GM18502 (cell line): ENCODE results near the gene TTLL11.

Experiments used
- ATAC-seq: cut with Tn5 transposase; IDR thresholded peaks from one replicate; pipeline ENCODE4 v1.9.1; 2021; ENCODE audit warnings: mild to moderate bottlenecking; ENCODE audit not compliant: unreplicated experiment, poor library complexity

Gene TTLL11

DNA sequence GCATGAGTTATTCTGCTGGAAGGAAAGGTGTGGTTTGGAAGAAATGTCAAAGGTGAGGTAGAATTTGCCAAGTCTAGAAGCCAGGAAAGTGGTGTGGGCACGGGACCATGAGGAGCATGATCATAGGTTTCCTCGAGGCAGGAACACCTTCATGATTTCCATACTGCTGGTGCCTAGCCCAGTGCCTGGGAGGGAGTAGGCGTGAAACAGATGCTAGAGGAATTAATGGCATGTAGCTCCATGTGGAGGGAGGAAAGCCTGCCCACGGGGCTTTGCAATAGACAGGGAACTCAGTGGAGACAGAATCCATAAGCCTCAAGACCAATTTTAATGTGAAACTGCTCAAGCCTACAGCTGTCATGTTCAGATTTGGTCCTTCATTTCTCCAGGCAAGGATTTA lies 35.1 kb downstream of the TTLL11 start:
- no peak for ATAC-seq

GRCh38 chr9:122057211-122057610 lies 35.9 kb downstream of the TTLL11 start:
- no peak for ATAC-seq

DNA sequence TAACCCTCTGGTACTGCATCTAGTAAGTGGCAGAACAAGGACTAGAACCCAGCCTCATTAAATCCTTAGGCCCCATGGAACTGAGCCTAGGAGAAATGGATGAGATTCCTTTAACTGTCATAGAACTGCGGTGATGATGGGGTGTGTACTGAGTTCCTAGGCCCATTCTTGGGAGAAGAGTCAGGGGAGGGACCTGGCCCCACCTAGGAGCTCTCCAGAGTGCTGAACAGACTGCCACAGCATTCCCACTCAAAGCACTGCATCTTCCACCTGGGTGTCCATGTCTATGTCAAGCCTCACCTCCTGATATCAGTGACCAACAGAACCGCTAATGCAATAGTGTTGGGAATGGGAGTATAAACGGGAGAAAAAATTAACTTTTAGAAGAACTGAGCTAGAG lies 36.6 kb downstream of the TTLL11 start:
- ATAC-seq: no peak

GRCh38 chr9:122055701-122056100 lies 37.4 kb downstream of the TTLL11 start:
- no peak for ATAC-seq

DNA sequence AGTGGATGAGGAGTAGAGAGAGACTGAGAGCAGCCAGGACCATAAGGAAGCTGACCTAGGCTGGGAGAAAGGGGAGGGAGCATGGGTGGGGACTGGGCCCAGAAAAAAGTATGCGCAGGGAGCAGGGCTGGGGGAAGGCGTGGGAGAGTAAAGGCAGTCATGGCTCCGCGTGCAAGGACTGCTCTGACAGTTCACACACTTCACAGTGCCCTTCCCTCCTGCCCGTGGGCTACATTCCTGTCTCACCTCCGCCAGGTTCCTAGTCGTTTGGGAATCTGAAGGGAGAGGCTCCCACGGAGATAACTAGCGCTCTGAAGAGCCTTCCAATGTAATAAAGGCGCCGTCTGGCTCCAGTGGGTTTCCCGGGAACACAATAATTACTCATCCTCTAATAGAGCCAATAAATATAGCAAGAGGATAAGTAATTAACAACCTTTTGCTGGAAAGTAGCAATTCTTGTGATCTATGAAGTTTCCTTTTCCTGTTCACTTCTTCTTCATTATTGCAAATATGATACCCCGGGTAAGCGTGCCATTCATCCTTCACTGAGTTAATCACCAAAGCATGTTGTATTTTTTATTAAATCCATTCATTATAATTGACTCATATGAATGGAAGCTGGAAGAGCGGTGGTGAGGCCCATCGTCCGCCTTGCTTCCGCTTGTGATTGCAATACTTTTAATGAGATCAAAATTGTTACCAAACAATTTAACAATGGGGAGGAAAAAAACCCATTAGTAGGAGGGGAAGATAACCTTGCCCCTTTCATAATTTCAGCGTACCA lies 39.3 kb downstream of the TTLL11 start:
- ATAC-seq: no peak

DNA sequence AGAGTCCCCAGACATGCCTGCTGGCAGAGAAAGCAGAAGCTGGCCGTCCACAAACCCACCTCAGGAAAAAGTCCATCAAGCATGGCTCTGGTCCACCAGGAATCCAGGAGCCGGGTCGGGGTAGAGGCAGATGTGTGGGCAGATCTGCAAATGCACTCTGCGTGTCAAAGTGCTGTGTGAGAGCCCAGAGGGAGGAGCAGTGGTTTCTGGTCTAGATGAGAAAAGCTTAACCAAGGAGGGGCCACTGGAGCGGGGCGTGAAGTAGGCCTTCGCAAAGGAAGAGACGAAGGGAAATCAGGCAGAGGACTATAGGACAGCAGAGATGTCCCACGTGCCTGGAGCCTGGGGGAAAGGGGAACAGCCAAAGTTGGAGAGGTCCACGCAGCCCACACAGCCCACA lies 40.0 kb downstream of the TTLL11 start:
- no peak for ATAC-seq

- ATAC-seq: no peak
Observed at GRCh38 chr9:122051351-122052321, 41.5 kb downstream of the TTLL11 start.

- ATAC-seq: no peak
Observed at GRCh38 chr9:122050167-122050566, 42.9 kb downstream of the TTLL11 start.

DNA sequence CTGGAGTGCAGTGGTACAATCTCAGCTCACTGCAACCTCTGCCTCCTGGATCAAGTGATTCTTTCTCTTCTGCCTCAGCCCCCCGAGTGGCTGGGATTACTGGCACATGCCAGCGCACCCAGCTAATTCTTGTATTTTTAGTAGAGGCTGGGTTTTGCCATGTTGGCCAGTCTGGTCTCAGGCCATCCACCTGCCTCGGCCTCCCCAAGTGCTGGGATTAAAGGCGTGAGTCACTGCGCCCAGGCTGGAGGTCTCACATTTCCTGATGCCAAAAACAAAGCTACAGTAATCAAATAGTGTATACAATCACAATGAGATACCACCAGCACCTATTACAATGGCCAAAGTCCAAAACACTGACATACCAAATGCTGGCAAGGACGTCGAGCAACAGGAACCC lies 51.1 kb downstream of the TTLL11 start:
- no peak for ATAC-seq

GRCh38 chr9:122040561-122041242 lies 52.4 kb downstream of the TTLL11 start:
- ATAC-seq: no peak

GRCh38 chr9:122039234-122039633 lies 53.9 kb downstream of the TTLL11 start:
- no peak for ATAC-seq

- ATAC-seq: no peak
Observed at GRCh38 chr9:122036988-122037387, 56.1 kb downstream of the TTLL11 start.

DNA sequence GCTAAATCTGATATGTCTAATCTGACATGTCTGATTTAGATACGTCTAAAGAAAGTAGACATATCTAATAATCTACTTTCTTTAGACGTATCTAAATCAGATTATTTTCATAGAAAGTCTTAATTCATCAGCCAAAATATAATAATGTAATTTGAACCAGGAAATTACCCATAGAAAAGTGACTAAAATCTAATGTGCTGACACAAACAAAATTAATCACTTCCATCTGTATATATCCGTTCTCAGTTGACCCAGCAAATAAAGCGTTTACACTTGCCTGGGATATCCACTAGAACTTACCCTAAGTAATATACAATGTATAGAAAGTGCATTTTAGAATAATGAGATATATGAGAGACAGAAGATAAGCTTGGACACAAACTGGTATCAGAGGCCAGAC lies 56.7 kb downstream of the TTLL11 start:
- no peak for ATAC-seq

DNA sequence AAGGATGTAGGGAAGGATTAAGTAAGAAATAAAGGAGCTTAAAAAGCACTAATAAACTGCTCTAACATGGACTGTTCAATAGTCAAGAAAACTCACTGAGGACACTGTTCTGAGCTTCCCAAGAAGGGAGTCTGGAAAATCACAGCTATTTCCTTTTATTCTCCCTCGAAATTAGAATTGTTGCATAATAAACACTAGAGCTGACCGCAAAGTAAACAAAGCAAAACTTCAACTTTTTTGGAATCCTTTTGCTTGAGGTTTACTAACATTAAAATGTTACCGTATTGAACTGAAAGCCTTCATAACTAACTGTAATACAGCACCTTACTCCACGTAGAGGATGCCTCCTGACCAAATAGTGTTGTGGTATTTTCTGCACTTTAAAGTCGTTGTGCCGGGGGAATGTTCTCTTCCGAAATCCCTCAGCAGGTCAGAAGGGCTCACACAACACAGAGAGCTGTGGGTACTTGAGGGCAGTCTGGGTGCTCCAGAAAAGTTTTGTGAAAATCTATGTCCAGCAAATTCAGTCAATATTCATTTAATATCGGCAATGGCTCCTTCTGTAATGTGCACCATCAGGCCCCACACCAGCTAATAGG lies 59.2 kb downstream of the TTLL11 start:
- no peak for ATAC-seq

- ATAC-seq: no peak
Observed at GRCh38 chr9:122032346-122032745, 60.8 kb downstream of the TTLL11 start.

- ATAC-seq: no peak
Observed at GRCh38 chr9:122031776-122032175, 61.3 kb downstream of the TTLL11 start.

DNA sequence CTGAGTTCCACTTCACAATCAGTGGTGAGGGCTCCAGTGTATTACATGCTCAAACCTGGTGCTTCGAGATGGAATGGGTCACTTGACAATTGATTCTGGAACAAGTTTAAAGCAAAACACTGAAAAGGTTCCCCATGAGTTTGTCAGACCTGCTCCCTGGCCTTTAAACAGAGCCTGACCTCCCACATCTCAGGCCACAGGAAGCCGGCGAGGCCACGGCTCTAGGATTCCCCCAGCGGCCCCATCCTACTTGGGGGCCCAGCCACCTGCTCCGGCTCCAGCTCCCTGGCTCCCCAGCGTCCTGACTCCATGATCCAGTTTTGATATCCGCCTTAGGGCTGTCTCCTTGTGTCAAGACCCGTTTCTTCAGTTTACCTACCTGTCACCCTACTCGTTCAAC lies 62.0 kb downstream of the TTLL11 start:
- no peak for ATAC-seq

- no peak for ATAC-seq
Observed at GRCh38 chr9:122030357-122030756, 62.8 kb downstream of the TTLL11 start.

DNA sequence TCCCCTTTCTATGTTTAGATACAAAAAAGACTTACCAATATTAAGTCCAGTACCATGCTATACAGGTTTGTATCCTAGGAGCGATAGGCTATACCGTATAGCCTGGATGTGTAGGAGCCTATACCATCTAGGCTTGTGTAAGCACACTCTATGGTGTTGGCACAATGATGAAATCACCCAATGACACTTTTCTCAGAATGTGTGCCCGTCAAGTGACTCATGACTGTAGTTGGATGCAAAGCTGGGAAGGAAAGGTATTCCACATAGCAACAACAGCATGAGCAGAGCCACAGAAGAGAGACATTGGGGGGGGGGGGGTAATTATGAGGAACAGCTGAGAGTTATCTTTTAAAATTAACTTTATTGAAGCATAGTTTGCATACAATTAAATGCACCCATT lies 63.2 kb downstream of the TTLL11 start:
- ATAC-seq: no peak

DNA sequence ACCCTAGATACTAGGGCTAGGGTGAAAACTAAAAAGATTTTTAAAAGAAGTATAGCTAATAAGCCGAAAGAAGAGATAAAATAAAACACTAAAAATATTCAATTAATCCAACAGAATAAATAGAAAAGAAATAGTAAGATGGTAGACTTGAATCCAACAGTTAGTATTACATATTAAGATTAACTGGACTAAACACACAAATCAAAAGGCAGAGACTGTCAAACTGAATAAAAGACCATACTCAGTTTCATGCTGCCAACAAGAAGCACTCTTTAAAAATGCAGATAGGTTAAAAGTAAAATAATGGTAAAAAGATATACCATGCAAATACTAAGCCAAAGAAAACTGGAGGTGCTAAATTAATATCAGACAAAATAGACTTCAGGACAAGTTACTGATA lies 65.0 kb downstream of the TTLL11 start:
- no peak for ATAC-seq
